Activated CD4-positive, alpha-beta T cell treated with anti-CD3 and anti-CD28 coated beads, Interleukin-2, Interleukin-4, amounts not matched to agents 100 ng/mL and 50 ng/mL, durations not matched to agents 16 hours and 8 hours (primary cell): ENCODE measurements around the gene NPHS1.

Experiments used
- DNase-seq: peaks from one replicate; pipeline ENCODE4 v3.0.0-alpha.2; 2020; ENCODE audit warnings: low spot score

The NPHS1 gene

DNA sequence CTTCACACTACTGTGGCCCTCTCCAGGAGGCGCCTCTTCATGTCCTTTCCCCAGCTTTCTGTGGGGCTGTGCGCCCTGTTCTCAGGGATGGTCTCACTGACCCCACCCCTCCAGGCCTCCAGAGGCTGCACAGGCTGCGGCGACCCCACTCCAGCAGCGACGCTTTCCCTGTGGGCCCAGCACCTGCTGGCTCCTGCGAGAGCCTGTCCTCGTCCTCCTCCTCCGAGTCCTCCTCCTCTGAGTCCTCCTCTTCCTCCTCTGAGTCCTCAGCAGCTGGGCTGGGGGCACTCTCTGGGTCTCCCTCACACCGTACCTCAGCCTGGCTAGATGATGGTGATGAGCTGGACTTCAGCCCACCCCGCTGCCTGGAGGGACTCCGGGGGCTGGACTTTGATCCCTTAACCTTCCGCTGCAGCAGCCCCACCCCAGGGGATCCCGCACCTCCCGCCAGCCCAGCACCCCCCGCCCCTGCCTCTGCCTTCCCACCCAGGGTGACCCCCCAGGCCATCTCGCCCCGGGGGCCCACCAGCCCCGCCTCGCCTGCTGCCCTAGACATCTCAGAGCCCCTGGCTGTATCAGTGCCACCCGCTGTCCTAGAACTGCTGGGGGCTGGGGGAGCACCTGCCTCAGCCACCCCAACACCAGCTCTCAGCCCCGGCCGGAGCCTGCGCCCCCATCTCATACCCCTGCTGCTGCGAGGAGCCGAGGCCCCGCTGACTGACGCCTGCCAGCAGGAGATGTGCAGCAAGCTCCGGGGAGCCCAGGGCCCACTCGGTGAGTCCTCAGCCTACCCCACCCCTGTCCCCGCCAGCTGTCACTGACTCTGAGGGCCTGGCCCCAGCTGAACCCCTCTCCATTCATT lies 65.8 kb downstream of the NPHS1 start:
- DNase-seq, result no peak

- no peak for DNase-seq
Measured at GRCh38 chr19:35785339-35785627, 67.0 kb downstream of the NPHS1 start.

DNA sequence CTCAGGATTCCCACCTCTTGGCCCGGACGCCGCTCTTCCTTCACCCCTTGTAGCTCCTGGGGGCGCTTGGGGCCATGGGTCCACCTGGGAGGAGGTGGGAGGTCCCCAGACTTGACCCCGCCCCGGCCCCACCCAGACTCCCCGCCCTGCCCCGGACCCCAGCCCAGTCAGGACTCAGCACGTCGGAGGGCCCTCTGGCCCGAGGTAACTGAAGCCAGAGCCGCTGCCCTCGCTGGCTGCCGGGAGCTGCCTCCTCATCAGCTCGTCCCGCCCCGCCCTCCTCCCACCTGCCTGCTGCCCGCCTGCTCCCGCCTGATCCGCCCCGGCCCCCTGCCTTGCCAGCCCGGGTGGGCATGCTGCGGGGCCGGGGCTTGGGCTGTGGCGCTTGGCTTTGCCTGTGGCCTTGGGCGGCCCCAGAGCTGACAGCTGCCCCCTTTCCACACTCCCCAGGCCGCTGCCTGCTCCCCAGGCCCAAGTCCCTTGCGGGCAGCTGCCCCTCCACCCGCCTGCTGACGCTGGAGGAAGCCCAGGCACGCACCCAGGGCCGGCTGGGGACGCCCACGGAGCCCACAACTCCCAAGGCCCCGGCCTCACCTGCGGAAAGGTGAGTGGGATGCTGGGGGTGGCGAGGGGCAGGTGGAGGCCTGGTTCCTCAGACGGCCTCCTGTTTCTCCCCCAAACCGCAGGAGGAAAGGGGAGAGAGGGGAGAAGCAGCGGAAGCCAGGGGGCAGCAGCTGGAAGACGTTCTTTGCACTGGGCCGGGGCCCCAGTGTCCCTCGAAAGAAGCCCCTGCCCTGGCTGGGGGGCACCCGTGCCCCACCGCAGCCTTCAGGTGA lies 67.6 kb downstream of the NPHS1 start:
- DNase-seq, result no peak

DNA sequence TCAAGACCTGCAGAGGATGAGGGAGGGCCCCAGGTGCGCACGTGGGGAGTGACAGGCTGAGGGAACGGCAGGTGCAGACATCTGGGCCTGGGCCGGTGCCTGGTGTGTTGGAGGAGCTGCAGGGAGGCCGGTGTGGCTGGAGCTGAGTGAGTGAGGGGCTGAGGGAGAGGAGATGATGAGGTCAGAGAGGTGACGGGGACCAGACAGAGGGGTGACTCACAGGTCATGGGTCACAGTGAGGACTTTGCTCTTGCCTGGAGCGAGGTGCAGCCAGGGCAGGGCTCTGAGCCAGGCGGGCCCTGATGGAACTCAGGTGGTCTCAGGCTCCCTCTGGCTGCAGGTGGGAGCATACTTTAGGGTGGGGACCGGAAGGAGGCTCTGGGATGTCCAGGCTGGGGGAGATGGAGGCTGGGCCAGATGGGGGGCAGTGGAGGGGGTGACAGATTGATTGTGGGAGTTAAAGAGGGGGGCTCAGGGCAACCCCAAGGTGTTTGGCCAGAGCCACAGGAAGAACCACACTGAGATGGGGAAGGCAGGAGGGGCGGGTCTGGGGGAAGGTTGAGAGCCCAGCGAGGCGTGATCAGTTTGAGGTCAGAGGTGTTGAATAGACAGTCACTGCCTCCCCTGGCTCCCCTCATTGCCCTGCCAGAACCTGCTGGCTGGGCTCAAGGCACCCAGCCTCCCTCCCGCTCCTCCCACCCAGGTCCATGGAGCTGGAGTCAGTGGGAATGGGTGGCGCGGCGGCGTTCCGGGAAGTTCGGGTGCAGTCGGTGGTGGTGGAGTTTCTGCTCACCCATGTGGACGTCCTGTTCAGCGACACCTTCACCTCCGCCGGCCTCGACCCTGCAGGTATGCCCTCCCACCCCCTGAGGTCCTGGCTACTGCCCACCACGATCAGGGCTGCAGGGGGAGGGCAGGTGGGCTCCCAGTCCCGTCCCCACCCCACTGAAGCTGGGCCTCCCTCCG lies 68.6 kb downstream of the NPHS1 start:
- DNase-seq, result no peak

DNA sequence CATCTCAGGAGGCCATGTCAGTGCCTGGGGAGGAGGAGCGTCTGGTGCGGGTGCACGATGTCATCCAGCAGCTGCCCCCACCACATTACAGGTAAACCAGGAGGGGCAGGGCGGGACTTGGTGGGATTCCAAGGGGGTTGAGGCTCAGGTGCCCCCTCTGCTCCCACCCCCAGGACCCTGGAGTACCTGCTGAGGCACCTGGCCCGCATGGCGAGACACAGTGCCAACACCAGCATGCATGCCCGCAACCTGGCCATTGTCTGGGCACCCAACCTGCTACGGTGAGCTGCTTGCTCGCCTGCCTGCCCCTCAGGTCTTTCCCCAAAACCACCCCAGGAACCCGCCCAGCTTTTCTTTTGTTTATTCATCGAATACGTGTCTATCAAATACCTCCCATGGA lies 69.7 kb downstream of the NPHS1 start:
- DNase-seq, result no peak

DNA sequence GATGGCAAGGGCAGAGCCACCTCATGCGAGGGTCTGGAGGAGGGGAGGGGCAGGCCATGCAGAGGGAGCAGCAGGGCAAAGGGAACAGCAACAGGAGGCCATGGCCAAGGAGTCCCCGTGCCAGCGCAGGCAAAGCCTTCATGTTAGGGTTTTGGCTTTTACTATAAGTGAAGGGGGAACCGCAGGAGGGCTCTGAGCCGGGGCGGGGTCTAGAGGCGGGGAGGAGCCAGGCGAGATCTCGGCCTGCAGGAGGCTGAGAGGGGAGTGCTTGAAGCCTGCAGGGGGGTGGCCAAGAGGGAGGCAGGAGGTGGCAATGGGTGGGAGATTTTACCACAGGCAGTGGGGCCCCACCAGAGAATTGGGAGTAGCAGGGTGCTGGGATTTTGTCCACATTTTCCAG lies 70.7 kb downstream of the NPHS1 start:
- no peak for DNase-seq

GRCh38 chr19:35780717-35781116 lies 71.6 kb downstream of the NPHS1 start:
- no peak for DNase-seq

- DNase-seq, result no peak
Measured at GRCh38 chr19:35780058-35780457, 72.2 kb downstream of the NPHS1 start.

- DNase-seq, result no peak
Measured at GRCh38 chr19:35779033-35779432, 73.3 kb downstream of the NPHS1 start.

GRCh38 chr19:35777961-35778360 lies 74.3 kb downstream of the NPHS1 start:
- no peak for DNase-seq

DNA sequence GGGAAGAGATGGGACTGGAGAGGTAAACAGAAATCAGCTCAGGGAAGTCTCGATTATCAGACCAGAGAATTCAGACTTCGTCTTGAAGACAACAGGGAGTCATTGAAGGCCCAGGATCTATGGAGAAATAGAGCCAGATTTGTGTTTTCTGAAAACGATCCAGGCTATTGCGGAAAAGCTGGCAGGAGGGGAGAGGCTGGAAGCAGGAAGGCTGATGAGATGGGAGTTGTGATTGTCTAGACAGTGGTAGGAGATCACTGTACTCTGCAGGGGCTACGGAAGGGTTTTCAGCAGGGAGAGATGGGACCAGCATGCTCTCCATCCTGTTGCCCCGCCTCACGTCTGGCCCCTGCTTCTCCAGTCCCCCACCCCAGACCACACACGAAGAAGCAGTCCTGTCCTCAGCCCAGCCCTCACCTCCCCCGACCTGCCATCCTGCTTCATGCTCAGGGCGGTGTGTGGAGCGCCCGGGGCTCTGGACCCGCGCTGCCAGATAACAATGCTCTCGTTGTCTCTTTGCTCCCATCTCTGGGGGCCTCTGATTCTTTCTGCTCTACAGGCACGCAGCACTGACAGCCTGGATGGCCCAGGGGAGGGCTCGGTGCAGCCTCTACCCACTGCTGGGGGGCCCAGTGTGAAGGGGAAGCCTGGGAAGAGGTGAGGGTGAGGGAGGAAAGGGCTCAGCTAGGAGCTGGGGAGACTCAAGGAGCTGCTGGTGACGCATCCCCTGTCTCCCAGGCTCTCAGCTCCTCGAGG lies 75.0 kb downstream of the NPHS1 start:
- DNase-seq, result no peak

GRCh38 chr19:35776102-35776788 lies 76.1 kb downstream of the NPHS1 start:
- no peak for DNase-seq
